Keratinocyte (primary cell): ENCODE data around the gene TRPM1.

Experiments
- CTCF ChIP-seq, 3 experiments: IDR thresholded peaks in 1 of 3; conservative IDR thresholded peaks in 1 of 3; optimal IDR thresholded peaks in 1 of 3; 2 replicates in 2 of 3; 3 replicates in 1 of 3; pipeline versions ENCODE3 to v1.5.1; 2011; ENCODE audit warnings: low read length in 3 of 3, mild to moderate bottlenecking in 3 of 3, moderate library complexity in 2 of 3, control low read depth in 1 of 3, inconsistent platforms in 1 of 3; ENCODE audit not compliant: insufficient read depth in 2 of 3; ENCODE audit errors: extremely low read depth in 1 of 3
- EZH2 ChIP-seq: IDR thresholded peaks from one replicate; pipeline ENCODE4 v1.6.1; 2012; ENCODE audit warnings: inconsistent platforms, mild to moderate bottlenecking, low read length, moderate library complexity

GRCh38 chr15:31127596-31128261 lies 26.2 kb upstream of the TRPM1 start:
- TF ChIP-seq CTCF (optimal IDR thresholded peaks at IDR 0.05 in 1 of 3, IDR thresholded peaks at IDR 0.05 in 1 of 3, conservative IDR thresholded peaks at IDR 0.05 in 1 of 3; ENCODE audit: extremely low read depth in 1 of 3, insufficient read depth in 2 of 3, low read length in 3 of 3) (no peak), EZH2 (no peak)
